ENCODE data around the gene BRSK1. TPM values are rescaled to one million over a fixed set of nuclear protein-coding genes. Genes with fewer than 3 reads are reported as not detected.
A peak's percentile ranks its signal among the peaks of the same experiment; 100 is the strongest.

Gene BRSK1
- total and polyA plus RNA-seq, 2 of the 13 experiments (the other 11 are each of a cell fraction or from before 2014, with no cell fraction given), result 0.18 to 1.2 TPM

DNA sequence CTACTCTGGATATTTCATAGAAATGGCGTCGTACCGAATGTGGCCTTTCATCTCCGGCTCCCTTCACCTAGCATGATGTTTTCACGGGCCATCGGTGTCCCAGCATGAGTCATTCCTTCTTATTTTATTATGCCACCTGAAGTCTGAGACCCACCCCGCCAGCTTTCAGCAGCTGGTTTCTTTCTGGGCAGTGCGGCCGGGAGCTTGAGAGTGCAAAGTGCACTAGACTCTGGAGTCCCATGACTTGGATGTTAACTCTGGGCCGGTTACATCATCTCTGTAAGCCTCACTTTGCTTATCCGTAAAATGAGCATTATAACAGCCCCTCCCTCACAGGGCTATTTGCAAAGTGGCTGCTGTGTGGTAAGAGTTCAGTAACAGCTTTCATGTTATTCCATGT, 50.1 kb downstream of the BRSK1 start (continued):
- TF ChIP-seq MTF2 (CRISPR knock-in tag; IDR thresholded peaks at IDR 0.05; ENCODE audit: borderline replicate concordance), result no peak
- TF ChIP-seq, protein P1, sequence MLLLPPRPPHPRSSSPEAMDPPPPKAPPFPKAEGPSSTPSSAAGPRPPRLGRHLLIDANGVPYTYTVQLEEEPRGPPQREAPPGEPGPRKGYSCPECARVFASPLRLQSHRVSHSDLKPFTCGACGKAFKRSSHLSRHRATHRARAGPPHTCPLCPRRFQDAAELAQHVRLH (CRISPR knock-in tag; IDR thresholded peaks at IDR 0.05; ENCODE audit: borderline replicate concordance, low read depth), result peak; percentile 49; the same call in 1 of the 2 replicates
- TF ChIP-seq, protein P2, sequence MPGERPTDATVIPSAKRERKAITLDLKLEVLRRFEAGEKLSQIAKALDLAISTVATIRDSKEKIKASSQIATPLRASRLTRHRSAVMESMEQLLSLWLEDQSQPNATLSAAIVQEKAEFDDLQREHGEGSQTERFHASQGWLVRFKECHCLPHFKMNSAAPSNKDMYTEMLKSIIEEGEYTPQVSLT (CRISPR knock-in tag; IDR thresholded peaks at IDR 0.05; ENCODE audit: borderline replicate concordance, low read depth), result no peak
- TF ChIP-seq HHEX (CRISPR knock-in tag; IDR thresholded peaks at IDR 0.05), result no peak
- 0 out of 2 replicates have a peak, but pooled peaks have one; percentile 61 for TF ChIP-seq KLF6 (CRISPR knock-in tag; IDR thresholded peaks at IDR 0.05)
- TF ChIP-seq ZNF547 (CRISPR knock-in tag; IDR thresholded peaks at IDR 0.05), result peak; percentile 38; the same call in 1 of the 2 replicates
- TF ChIP-seq NBN (conservative IDR thresholded peaks at IDR 0.05), result no peak
- no peak for TF ChIP-seq NR2F1 (CRISPR knock-in tag; IDR thresholded peaks at IDR 0.05)
- TF ChIP-seq, protein P3, sequence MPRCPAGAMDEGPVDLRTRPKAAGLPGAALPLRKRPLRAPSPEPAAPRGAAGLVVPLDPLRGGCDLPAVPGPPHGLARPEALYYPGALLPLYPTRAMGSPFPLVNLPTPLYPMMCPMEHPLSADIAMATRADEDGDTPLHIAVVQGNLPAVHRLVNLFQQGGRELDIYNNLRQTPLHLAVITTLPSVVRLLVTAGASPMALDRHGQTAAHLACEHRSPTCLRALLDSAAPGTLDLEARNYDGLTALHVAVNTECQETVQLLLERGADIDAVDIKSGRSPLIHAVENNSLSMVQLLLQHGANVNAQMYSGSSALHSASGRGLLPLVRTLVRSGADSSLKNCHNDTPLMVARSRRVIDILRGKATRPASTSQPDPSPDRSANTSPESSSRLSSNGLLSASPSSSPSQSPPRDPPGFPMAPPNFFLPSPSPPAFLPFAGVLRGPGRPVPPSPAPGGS (CRISPR knock-in tag; IDR thresholded peaks at IDR 0.05), result no peak
- peak; percentile 65 for TF ChIP-seq ATF7 (IDR thresholded peaks at IDR 0.05)
- peak; percentile 63; the same call in 1 of the 2 replicates for TF ChIP-seq ATF7 (CRISPR knock-in tag; IDR thresholded peaks at IDR 0.05)
- TF ChIP-seq AGO2 (optimal IDR thresholded peaks at IDR 0.05; ENCODE audit: low read depth, low read length), result no peak
- peak; percentile 34; the same call in 1 of the 2 replicates for TF ChIP-seq ZKSCAN8 (CRISPR knock-in tag; IDR thresholded peaks at IDR 0.05; ENCODE audit: borderline replicate concordance)
- peak; percentile 43; the same call in 1 of the 2 replicates for TF ChIP-seq PPARG (CRISPR knock-in tag; conservative IDR thresholded peaks at IDR 0.05)
- no peak for TF ChIP-seq TBP (CRISPR knock-in tag; IDR thresholded peaks at IDR 0.05)
- TF ChIP-seq, protein P4, sequence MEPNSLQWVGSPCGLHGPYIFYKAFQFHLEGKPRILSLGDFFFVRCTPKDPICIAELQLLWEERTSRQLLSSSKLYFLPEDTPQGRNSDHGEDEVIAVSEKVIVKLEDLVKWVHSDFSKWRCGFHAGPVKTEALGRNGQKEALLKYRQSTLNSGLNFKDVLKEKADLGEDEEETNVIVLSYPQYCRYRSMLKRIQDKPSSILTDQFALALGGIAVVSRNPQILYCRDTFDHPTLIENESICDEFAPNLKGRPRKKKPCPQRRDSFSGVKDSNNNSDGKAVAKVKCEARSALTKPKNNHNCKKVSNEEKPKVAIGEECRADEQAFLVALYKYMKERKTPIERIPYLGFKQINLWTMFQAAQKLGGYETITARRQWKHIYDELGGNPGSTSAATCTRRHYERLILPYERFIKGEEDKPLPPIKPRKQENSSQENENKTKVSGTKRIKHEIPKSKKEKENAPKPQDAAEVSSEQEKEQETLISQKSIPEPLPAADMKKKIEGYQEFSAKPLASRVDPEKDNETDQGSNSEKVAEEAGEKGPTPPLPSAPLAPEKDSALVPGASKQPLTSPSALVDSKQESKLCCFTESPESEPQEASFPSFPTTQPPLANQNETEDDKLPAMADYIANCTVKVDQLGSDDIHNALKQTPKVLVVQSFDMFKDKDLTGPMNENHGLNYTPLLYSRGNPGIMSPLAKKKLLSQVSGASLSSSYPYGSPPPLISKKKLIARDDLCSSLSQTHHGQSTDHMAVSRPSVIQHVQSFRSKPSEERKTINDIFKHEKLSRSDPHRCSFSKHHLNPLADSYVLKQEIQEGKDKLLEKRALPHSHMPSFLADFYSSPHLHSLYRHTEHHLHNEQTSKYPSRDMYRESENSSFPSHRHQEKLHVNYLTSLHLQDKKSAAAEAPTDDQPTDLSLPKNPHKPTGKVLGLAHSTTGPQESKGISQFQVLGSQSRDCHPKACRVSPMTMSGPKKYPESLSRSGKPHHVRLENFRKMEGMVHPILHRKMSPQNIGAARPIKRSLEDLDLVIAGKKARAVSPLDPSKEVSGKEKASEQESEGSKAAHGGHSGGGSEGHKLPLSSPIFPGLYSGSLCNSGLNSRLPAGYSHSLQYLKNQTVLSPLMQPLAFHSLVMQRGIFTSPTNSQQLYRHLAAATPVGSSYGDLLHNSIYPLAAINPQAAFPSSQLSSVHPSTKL (CRISPR knock-in tag; IDR thresholded peaks at IDR 0.05), result peak; percentile 85
- no peak for TF ChIP-seq SIN3B (IDR thresholded peaks at IDR 0.05; ENCODE audit: low read length)
- TF ChIP-seq TAF15 (IDR thresholded peaks at IDR 0.05; ENCODE audit: low read depth, low read length, poor library complexity, severe bottlenecking), result no peak
- TF ChIP-seq ZNF333 (CRISPR knock-in tag; IDR thresholded peaks at IDR 0.05; ENCODE audit: borderline replicate concordance), result no peak
- 0 out of 2 replicates have a peak, but pooled peaks have one; percentile 73 for TF ChIP-seq ZNF337 (CRISPR knock-in tag; IDR thresholded peaks at IDR 0.05; ENCODE audit: borderline replicate concordance, low read depth)
- TF ChIP-seq, protein P5, sequence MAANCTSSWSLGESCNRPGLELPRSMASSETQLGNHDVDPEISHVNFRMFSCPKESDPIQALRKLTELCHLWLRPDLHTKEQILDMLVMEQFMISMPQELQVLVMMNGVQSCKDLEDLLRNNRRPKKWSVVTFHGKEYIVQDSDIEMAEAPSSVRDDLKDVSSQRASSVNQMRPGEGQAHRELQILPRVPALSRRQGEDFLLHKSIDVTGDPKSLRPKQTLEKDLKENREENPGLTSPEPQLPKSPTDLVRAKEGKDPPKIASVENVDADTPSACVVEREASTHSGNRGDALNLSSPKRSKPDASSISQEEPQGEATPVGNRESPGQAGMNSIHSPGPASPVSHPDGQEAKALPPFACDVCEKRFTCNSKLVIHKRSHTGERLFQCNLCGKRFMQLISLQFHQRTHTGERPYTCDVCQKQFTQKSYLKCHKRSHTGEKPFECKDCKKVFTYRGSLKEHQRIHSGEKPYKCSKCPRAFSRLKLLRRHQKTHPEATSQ (CRISPR knock-in tag; IDR thresholded peaks at IDR 0.05; ENCODE audit: borderline replicate concordance), result 0 out of 2 replicates have a peak, but pooled peaks have one; percentile 61
- TF ChIP-seq CCAR2 (optimal IDR thresholded peaks at IDR 0.05; ENCODE audit: low read depth, low read length), result no peak
